DOHH2 (cell line): ENCODE measurements around the gene RAB6B.

Source experiments
- H3F3A ChIP-seq: fragments of 200-600 bp; sonication (generic), shearing (Covaris generic); 2 replicates; pipeline ENCODE4 v1.6.0; 2016; ENCODE audit warnings: antibody characterized with exemption, mild to moderate bottlenecking; ENCODE audit not compliant: control insufficient read depth, insufficient read depth
- H3K27ac ChIP-seq: fragments of 200-600 bp; sonication (generic); 2 replicates; pipeline ENCODE4 v1.5.1; 2014; ENCODE audit warnings: low read depth, mild to moderate bottlenecking, low read length, moderate library complexity
- H3K27me3 ChIP-seq: fragments of 200-600 bp; sonication (generic); 2 replicates; pipeline ENCODE4 v1.6.1; 2014; ENCODE audit warnings: mild to moderate bottlenecking, low read length, mixed read lengths; ENCODE audit not compliant: control insufficient read depth
- H3K36me3 ChIP-seq: fragments of 200-600 bp; sonication (generic); 2 replicates; pipeline ENCODE4 v1.6.1; 2014; ENCODE audit warnings: mild to moderate bottlenecking, low read length, moderate library complexity, mixed read lengths; ENCODE audit not compliant: control insufficient read depth
- H3K4me1 ChIP-seq: fragments of 200-600 bp; sonication (generic); 2 replicates; pipeline ENCODE4 v1.6.1; 2014; ENCODE audit warnings: mild to moderate bottlenecking, low read length, mixed read lengths; ENCODE audit not compliant: control insufficient read depth
- H3K4me2 ChIP-seq: fragments of 200-600 bp; sonication (generic); 2 replicates; pipeline ENCODE4 v1.6.0; 2014; ENCODE audit warnings: mild to moderate bottlenecking, low read length, moderate library complexity
- H3K4me3 ChIP-seq: fragments of 200-600 bp; sonication (generic); 2 replicates; pipeline ENCODE4 v1.5.1; 2014; ENCODE audit warnings: mild to moderate bottlenecking, low read length, mixed read lengths
- H3K79me2 ChIP-seq: fragments of 200-600 bp; sonication (generic); 2 replicates; pipeline ENCODE4 v1.6.1; 2014; ENCODE audit warnings: mild to moderate bottlenecking, low read length, mixed read lengths; ENCODE audit not compliant: control insufficient read depth
- H3K9me2 ChIP-seq: fragments of 200-600 bp; sonication (generic); replicated peaks from 2 replicates; pipeline ENCODE4 v1.6.1; 2014; ENCODE audit warnings: mild to moderate bottlenecking, low read length, mixed read lengths; ENCODE audit not compliant: control insufficient read depth
- H3K9me3 ChIP-seq: fragments of 200-600 bp; sonication (generic); 2 replicates; pipeline ENCODE4 v1.6.1; 2014; ENCODE audit warnings: antibody characterized with exemption, low read length, mixed read lengths; ENCODE audit not compliant: control insufficient read depth, insufficient read depth
- H4K20me1 ChIP-seq: fragments of 200-600 bp; sonication (generic); 2 replicates; pipeline ENCODE4 v1.6.0; 2014; ENCODE audit warnings: low read depth, mild to moderate bottlenecking, antibody characterized with exemption, low read length, moderate library complexity; ENCODE audit not compliant: control insufficient read depth, insufficient read depth
- CTCF ChIP-seq: fragments of 200-600 bp; sonication (generic); IDR thresholded peaks from one replicate; pipeline ENCODE4 v1.5.1; 2014; ENCODE audit warnings: antibody characterized with exemption, mild to moderate bottlenecking, low read depth, low read length; ENCODE audit not compliant: poor library complexity, severe bottlenecking
- EZH2phosphoT487 ChIP-seq: fragments of 200-600 bp; sonication (generic); IDR thresholded peaks from 2 replicates; pipeline ENCODE4 v1.6.1; 2017; ENCODE audit warnings: borderline replicate concordance, mild to moderate bottlenecking, antibody characterized with exemption, low read length, moderate library complexity, mixed read lengths

The RAB6B gene

GRCh38 chr3:133939463-133939835, 43.8 kb upstream of the RAB6B start:
- no peaks in the 10 kb centered on the region for H3K36me3 ChIP-seq
- no peak for TF ChIP-seq EZH2phosphoT487
- TF ChIP-seq CTCF = no peak
- no peaks in the 10 kb centered on the region for H3K79me2 ChIP-seq
- H3K4me1 ChIP-seq = no peaks in the 10 kb centered on the region
- no peaks in the 10 kb centered on the region for H3F3A ChIP-seq
- no peak overlapping the region for H3K4me3 ChIP-seq
- no peaks in the 10 kb centered on the region for H4K20me1 ChIP-seq
- no peaks in the 10 kb centered on the region for H3K27me3 ChIP-seq
- no peaks in the 10 kb centered on the region for H3K9me2 ChIP-seq
- H3K27ac ChIP-seq = no peak overlapping the region
- no peak overlapping the region for H3K4me2 ChIP-seq
- H3K9me3 ChIP-seq = no peaks in the 10 kb centered on the region

DNA sequence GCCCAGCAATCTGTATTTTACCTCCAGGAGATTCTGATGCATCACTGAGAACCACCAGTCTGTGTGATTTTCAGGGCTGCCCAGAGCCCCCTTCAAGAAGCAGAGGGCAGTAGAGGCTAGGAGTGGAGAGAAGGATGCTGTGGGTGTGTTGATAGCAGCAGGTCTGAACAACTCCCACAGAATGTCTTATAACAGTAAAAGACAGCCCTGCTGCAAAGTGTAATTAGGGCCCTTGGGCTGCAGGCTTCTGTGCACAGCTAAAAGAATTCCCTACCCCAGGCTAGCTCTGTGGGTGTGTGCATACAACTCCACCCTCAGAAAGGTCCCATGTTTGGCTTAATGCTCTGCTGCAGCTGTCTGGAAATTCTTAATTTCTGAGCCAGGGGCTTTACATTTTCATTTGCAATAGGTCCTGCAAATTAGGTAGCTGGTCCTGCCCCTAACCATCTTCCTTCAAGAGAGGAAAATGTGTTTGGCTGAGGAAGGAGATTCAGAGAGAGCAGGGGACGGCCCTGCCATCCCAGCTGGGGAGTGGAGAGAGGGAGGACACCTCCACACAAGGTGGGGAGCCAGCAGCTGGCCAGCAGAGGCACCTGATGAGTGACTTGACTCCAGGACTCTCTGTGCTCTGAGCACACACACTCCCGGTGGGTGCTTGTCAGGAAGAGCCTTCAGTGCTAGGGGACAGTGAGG, 43.2 kb upstream of the RAB6B start:
- TF ChIP-seq CTCF (no peak), EZH2phosphoT487 (no peak)
- H3K36me3 ChIP-seq = no peaks in the 10 kb centered on the region
- no peaks in the 10 kb centered on the region for H3F3A ChIP-seq
- H3K9me3 ChIP-seq = no peaks in the 10 kb centered on the region
- no peaks in the 10 kb centered on the region for H3K27me3 ChIP-seq
- no peak overlapping the region for H3K4me2 ChIP-seq
- H3K27ac ChIP-seq = no peak overlapping the region
- H3K4me1 ChIP-seq = no peaks in the 10 kb centered on the region
- H3K79me2 ChIP-seq = no peaks in the 10 kb centered on the region
- no peaks in the 10 kb centered on the region for H3K9me2 ChIP-seq
- H3K4me3 ChIP-seq = no peak overlapping the region
- no peaks in the 10 kb centered on the region for H4K20me1 ChIP-seq

- H4K20me1 ChIP-seq = no peaks in the 10 kb centered on the region
- no peaks in the 10 kb centered on the region for H3K27me3 ChIP-seq
- no peak overlapping the region for H3K4me2 ChIP-seq
Measured at GRCh38 chr3:133937756-133938601, 42.3 kb upstream of the RAB6B start.

More at GRCh38 chr3:133937756-133938601, 42.3 kb upstream of the RAB6B start:
- TF ChIP-seq CTCF (no peak), EZH2phosphoT487 (no peak)
- Histone ChIP-seq H3K4me3 (no peak overlapping the region), H3K27ac (no peak overlapping the region), H3F3A (no peaks in the 10 kb centered on the region), H3K4me1 (no peaks in the 10 kb centered on the region), H3K79me2 (no peaks in the 10 kb centered on the region), H3K9me3 (no peaks in the 10 kb centered on the region), H3K9me2 (no peaks in the 10 kb centered on the region), H3K36me3 (no peaks in the 10 kb centered on the region)
